ENCODE results near the gene SLC12A8. TPM values are rescaled to one million over a fixed set of nuclear protein-coding genes. Genes with fewer than 3 reads are reported as not detected.

Gene SLC12A8
- total and polyA plus RNA-seq, 9 of the 15 experiments (the other 6 are each of a cell fraction or from before 2014, with no cell fraction given) = 0.04 to 0.33 (median 0.09) TPM; not detected in 4

GRCh38 chr3:125194061-125194848 lies 18.3 kb downstream of the SLC12A8 start:
- Histone ChIP-seq H4K20me1 (replicated peaks; ENCODE audit: control insufficient read depth, insufficient read depth, low read length) (no peaks in the 10 kb centered on the region), H3K9me1 (ENCODE audit: control insufficient read depth, insufficient read depth, low read length) (no peaks in the 10 kb centered on the region), H2AFZ (ENCODE audit: low read depth, low read length) (no peak overlapping the region), H3K27ac (ENCODE audit: extremely low read depth, low read depth, low read length) (no peak overlapping the region), H3K9me3 (replicated peaks; ENCODE audit: control insufficient read depth, insufficient read depth, low read depth, low read length) (no peaks in the 10 kb centered on the region), H3K27me3 (ENCODE audit: control insufficient read depth in 2 of 2, insufficient read depth in 2 of 2, low read length in 2 of 2) (peaks cover 5 to 45% of the 10 kb centered on the region in 2 experiments; a peak in 4 of 5 replicates), H3K4me1 (replicated peaks in 1 of 2; ENCODE audit: control insufficient read depth in 2 of 2, insufficient read depth in 2 of 2, low read length in 2 of 2) (no peaks in the 10 kb centered on the region; a peak in 1 of 5 replicates), H3K4me3 (no peak overlapping the region), H3K36me3 (ENCODE audit: control insufficient read depth, insufficient read depth, low read length) (no peaks in the 10 kb centered on the region), H3K4me2 (ENCODE audit: insufficient read depth, low read length) (no peak overlapping the region), H3K9ac (ENCODE audit: insufficient read depth in 1 of 2, low read depth in 2 of 2, low read length in 2 of 2) (no peak overlapping the region), H3K79me2 (ENCODE audit: control insufficient read depth, insufficient read depth, low read length) (no peaks in the 10 kb centered on the region)
- 0% methylated on average over 5 of the region's 7 CpGs for WGBS (ENCODE audit: insufficient coverage, low coverage, missing lambda C conversion rate)
- TF ChIP-seq ZKSCAN3 (CRISPR knock-in tag; IDR thresholded peaks at IDR 0.05) (no peak), ZNF780A (CRISPR knock-in tag; IDR thresholded peaks at IDR 0.05) (no peak), MCM2 (IDR thresholded peaks at IDR 0.05; ENCODE audit: low read depth) (no peak), TEAD4 (IDR thresholded peaks at IDR 0.05; ENCODE audit: low read length) (no peak), TEAD4 (CRISPR knock-in tag; IDR thresholded peaks at IDR 0.05; ENCODE audit: borderline replicate concordance) (no peak), HNRNPH1 (optimal IDR thresholded peaks at IDR 0.05; ENCODE audit: low read depth, low read length) (no peak), NBN (IDR thresholded peaks at IDR 0.05; ENCODE audit: low read depth) (no peak), ZNF696 (CRISPR knock-in tag; conservative IDR thresholded peaks at IDR 0.05) (no peak), FUS (optimal IDR thresholded peaks at IDR 0.05; ENCODE audit: low read depth, low read length) (no peak), NR2C1 (IDR thresholded peaks at IDR 0.05) (no peak), NR2C1 (tag; IDR thresholded peaks at IDR 0.05) (no peak), RCOR1 (IDR thresholded peaks at IDR 0.05; ENCODE audit: borderline replicate concordance in 1 of 2, low read depth in 2 of 2, low read length in 2 of 2) (no peak), KAT8 (IDR thresholded peaks at IDR 0.05; ENCODE audit: low read depth) (no peak), CBFA2T3 (IDR thresholded peaks at IDR 0.05) (no peak), GABPB2 (CRISPR knock-in tag; conservative IDR thresholded peaks at IDR 0.05) (no peak), ZNF324 (CRISPR knock-in tag; IDR thresholded peaks at IDR 0.05) (no peak), ZFP1 (CRISPR knock-in tag; IDR thresholded peaks at IDR 0.05) (no peak), BHLHE40 (IDR thresholded peaks at IDR 0.05; ENCODE audit: low read length) (no peak), COPS2 (conservative IDR thresholded peaks at IDR 0.05) (no peak)
- TF ChIP-seq, protein P1, sequence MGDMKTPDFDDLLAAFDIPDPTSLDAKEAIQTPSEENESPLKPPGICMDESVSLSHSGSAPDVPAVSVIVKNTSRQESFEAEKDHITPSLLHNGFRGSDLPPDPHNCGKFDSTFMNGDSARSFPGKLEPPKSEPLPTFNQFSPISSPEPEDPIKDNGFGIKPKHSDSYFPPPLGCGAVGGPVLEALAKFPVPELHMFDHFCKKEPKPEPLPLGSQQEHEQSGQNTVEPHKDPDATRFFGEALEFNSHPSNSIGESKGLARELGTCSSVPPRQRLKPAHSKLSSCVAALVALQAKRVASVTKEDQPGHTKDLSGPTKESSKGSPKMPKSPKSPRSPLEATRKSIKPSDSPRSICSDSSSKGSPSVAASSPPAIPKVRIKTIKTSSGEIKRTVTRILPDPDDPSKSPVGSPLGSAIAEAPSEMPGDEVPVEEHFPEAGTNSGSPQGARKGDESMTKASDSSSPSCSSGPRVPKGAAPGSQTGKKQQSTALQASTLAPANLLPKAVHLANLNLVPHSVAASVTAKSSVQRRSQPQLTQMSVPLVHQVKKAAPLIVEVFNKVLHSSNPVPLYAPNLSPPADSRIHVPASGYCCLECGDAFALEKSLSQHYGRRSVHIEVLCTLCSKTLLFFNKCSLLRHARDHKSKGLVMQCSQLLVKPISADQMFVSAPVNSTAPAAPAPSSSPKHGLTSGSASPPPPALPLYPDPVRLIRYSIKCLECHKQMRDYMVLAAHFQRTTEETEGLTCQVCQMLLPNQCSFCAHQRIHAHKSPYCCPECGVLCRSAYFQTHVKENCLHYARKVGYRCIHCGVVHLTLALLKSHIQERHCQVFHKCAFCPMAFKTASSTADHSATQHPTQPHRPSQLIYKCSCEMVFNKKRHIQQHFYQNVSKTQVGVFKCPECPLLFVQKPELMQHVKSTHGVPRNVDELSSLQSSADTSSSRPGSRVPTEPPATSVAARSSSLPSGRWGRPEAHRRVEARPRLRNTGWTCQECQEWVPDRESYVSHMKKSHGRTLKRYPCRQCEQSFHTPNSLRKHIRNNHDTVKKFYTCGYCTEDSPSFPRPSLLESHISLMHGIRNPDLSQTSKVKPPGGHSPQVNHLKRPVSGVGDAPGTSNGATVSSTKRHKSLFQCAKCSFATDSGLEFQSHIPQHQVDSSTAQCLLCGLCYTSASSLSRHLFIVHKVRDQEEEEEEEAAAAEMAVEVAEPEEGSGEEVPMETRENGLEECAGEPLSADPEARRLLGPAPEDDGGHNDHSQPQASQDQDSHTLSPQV (IDR thresholded peaks at IDR 0.05) = no peak
- ChIA-PET POLR2A (interaction anchor here (0.7 to 2.0 kb wide), 2 partner anchors 11 to 84 kb away, joined by 3 to 7 read pairs; no protein-coding TSS in a partner anchor), CTCF (ENCODE audit: low intra/inter-chr PET ratio) (no interaction called here)
- in situ Hi-C loops (cut with MboI) (no loop called here), intact Hi-C loops (cut with micrococcal nuclease) (no loop called here)
- ATAC-seq = no peak
- FAIRE-seq = no peak
- no TSS peak for BruUV-seq (replicated peaks)
- DNase-seq (ENCODE audit: extremely low read depth in 1 of 4, low spot score in 3 of 4) = no peak
